SK-N-SH (cell line): ENCODE data around the gene ABAT. TPM values are rescaled to one million over a fixed set of nuclear protein-coding genes. Genes with fewer than 3 reads are reported as not detected.
A peak's percentile ranks its signal among the peaks of the same experiment; 100 is the strongest.

Experiments used
- CTCF ChIA-PET: fragments of 300-600, 350-600 bp; formaldehyde crosslinking; extraction: SDS; loops from one replicate; lab custom pipeline; 2021; lab: Yijun Ruan, JAX
- POLR2A ChIA-PET: fragments of 350-600 bp; sonication (Branson Sonifier 250); formaldehyde crosslinking; extraction: SDS; loops from one replicate; lab custom pipeline; 2020; ENCODE audit warnings: antibody characterized with exemption, inconsistent platforms; lab: Yijun Ruan, JAX
- DNase-seq: peaks from one replicate; pipeline ENCODE4 v3.0.0; 2012
- H2AFZ ChIP-seq: fragments of 200-600 bp; sonication (generic); 2 replicates; pipeline ENCODE4 v1.8.1; 2016; ENCODE audit warnings: antibody characterized with exemption, mild to moderate bottlenecking, low read depth
- H3F3A ChIP-seq: fragments of 200-600 bp; sonication (generic); replicated peaks from 2 replicates; pipeline ENCODE3; 2016; ENCODE audit warnings: antibody characterized with exemption, mild to moderate bottlenecking; ENCODE audit not compliant: insufficient read depth
- H3K27ac ChIP-seq, 2 experiments: fragments of 200-500 bp in 1 of 2; fragments of 200-600 bp in 1 of 2; sonication (Bioruptor generic) in 1 of 2; sonication (generic), shearing (Covaris generic) in 1 of 2; 2 replicates each; pipeline versions ENCODE4 v1.5.1 to v1.6.1; 2014 to 2016; ENCODE audit warnings: low read depth in 2 of 2, inconsistent platforms in 1 of 2, low read length in 1 of 2, mild to moderate bottlenecking in 1 of 2, mixed read lengths in 1 of 2
- H3K27me3 ChIP-seq: fragments of 200-600 bp; sonication (generic), shearing (Covaris generic); 2 replicates; pipeline ENCODE4 v1.6.1; 2016; ENCODE audit warnings: mixed run types; ENCODE audit not compliant: insufficient read depth
- H3K36me3 ChIP-seq, 2 experiments: fragments of 200-500 bp in 1 of 2; fragments of 200-600 bp in 1 of 2; sonication (Bioruptor generic) in 1 of 2; sonication (generic) in 1 of 2; replicated peaks in 1 of 2; 2 replicates each; pipeline versions ENCODE3 to v1.5.1; 2014 to 2016; ENCODE audit warnings: low read length in 1 of 2, mild to moderate bottlenecking in 1 of 2; ENCODE audit not compliant: insufficient read depth in 2 of 2, control insufficient read depth in 1 of 2
- H3K4me1 ChIP-seq, 2 experiments: fragments of 200-500 bp in 1 of 2; fragments of 200-600 bp in 1 of 2; sonication (Bioruptor generic) in 1 of 2; sonication (generic), shearing (Covaris generic) in 1 of 2; 2 replicates each; pipeline versions ENCODE4 v1.5.1 to v1.6.1; 2014 to 2016; ENCODE audit warnings: low read depth in 1 of 2, low read length in 1 of 2, mixed run types in 1 of 2; ENCODE audit not compliant: insufficient read depth in 2 of 2, control insufficient read depth in 1 of 2
- H3K4me2 ChIP-seq: fragments of 200-600 bp; sonication (generic), shearing (Covaris generic); 2 replicates; pipeline ENCODE4 v1.6.1; 2017; ENCODE audit warnings: mixed run types
- H3K4me3 ChIP-seq, 2 experiments: fragments of 200-500 bp in 1 of 2; fragments of 200-600 bp in 1 of 2; sonication (Bioruptor generic) in 1 of 2; sonication (generic), shearing (Covaris generic) in 1 of 2; 2 replicates each; pipeline versions ENCODE4 v1.5.1 to v1.8.1; 2014 to 2016; ENCODE audit warnings: low read depth in 2 of 2, inconsistent platforms in 1 of 2, low read length in 1 of 2, mild to moderate bottlenecking in 1 of 2, mixed read lengths in 1 of 2, moderate library complexity in 1 of 2
- H3K79me2 ChIP-seq: fragments of 200-600 bp; sonication (generic); 2 replicates; pipeline ENCODE4 v1.8.1; 2017; ENCODE audit warnings: mild to moderate bottlenecking; ENCODE audit not compliant: insufficient read depth
- H3K9ac ChIP-seq: fragments of 200-600 bp; sonication (generic); 2 replicates; pipeline ENCODE4 v1.6.1; 2017; ENCODE audit warnings: mixed run types
- H3K9me2 ChIP-seq: fragments of 200-600 bp; sonication (generic); 2 replicates; pipeline ENCODE4 v1.6.1; 2017; ENCODE audit warnings: mixed run types
- H3K9me3 ChIP-seq: fragments of 200-600 bp; sonication (generic); 2 replicates; pipeline ENCODE4 v1.6.1; 2017; ENCODE audit warnings: mixed run types, mild to moderate bottlenecking, moderate library complexity
- H4K20me1 ChIP-seq: fragments of 200-600 bp; sonication (generic); 2 replicates; pipeline ENCODE4 v1.6.1; 2017; ENCODE audit warnings: mild to moderate bottlenecking, mixed run types; ENCODE audit not compliant: insufficient read depth
- CHD2 ChIP-seq: fragments of 150-350 bp; IDR thresholded peaks from 2 replicates; pipeline ENCODE4 v1.6.1; 2018; ENCODE audit warnings: low read length; ENCODE audit not compliant: partially characterized antibody
- EP300 ChIP-seq, 2 experiments: IDR thresholded peaks; 2 replicates each; pipeline versions ENCODE4 v1.4.0 to v1.6.1; 2012; ENCODE audit warnings: borderline replicate concordance in 1 of 2, low read depth in 1 of 2, low read length in 1 of 2
- EZH2phosphoT487 ChIP-seq: fragments of 200-600 bp; sonication (generic); IDR thresholded peaks from 2 replicates; pipeline ENCODE4 v1.6.1; 2017; ENCODE audit warnings: low read depth, mixed run types, mild to moderate bottlenecking, antibody characterized with exemption, moderate library complexity, borderline replicate concordance
- FOSL2 ChIP-seq: IDR thresholded peaks from 2 replicates; pipeline ENCODE4 v1.4.0; 2012; ENCODE audit warnings: low read depth, mild to moderate bottlenecking, moderate library complexity, borderline replicate concordance
- GABPA ChIP-seq: IDR thresholded peaks from 2 replicates; pipeline ENCODE4 v1.4.0; 2012; ENCODE audit warnings: low read depth, mild to moderate bottlenecking
- IRF3 ChIP-seq: fragments of 150-350 bp; IDR thresholded peaks from 2 replicates; pipeline ENCODE4 v1.6.1; 2016; ENCODE audit warnings: mild to moderate bottlenecking, low read depth, low read length
- MXI1 ChIP-seq: IDR thresholded peaks from 2 replicates; pipeline ENCODE4 v1.6.1; 2012; ENCODE audit warnings: mild to moderate bottlenecking, low read depth, low read length, improper control_type of control experiment
- NFIC ChIP-seq: IDR thresholded peaks from 2 replicates; pipeline ENCODE4 v1.4.0; 2012; ENCODE audit warnings: borderline replicate concordance
- RAD21 ChIP-seq: IDR thresholded peaks from 2 replicates; pipeline ENCODE4 v1.6.1; 2012; ENCODE audit warnings: mild to moderate bottlenecking, low read length
- RCOR1 ChIP-seq: fragments of 150-350 bp; IDR thresholded peaks from 2 replicates; pipeline ENCODE4 v1.6.1; 2017; ENCODE audit warnings: antibody characterized with exemption, low read length
- TAF1 ChIP-seq: IDR thresholded peaks from 2 replicates; pipeline ENCODE4 v1.6.1; 2012; ENCODE audit warnings: low read depth, mild to moderate bottlenecking, low read length, moderate library complexity, borderline replicate concordance
- TEAD4 ChIP-seq: IDR thresholded peaks from 2 replicates; pipeline ENCODE4 v1.4.0; 2012; ENCODE audit warnings: mild to moderate bottlenecking, borderline replicate concordance; ENCODE audit not compliant: insufficient read depth
- WGBS: methylation state at CpG from one replicate; pipeline ENCODE4 v1.1.6; 2017; ENCODE audit warnings: low lambda C conversion rate; 5-methylcytosine and 5-hydroxymethylcytosine counted together
- polyA plus RNA-seq, 3 experiments: library from polyadenylated mRNA; depleted of rRNA; stranded (reverse); fragments of >200 nt; gene quantifications; 2 replicates each; pipeline ENCODE4 v1.2.3, GENCODE V29; 2012

The ABAT gene
- polyA plus RNA-seq, 1 of the 3 experiments (the other 2 are of a cell fraction): 4.7 TPM

GRCh38 chr16:8670014-8670560 lies 4.3 kb upstream of the ABAT start (continued):
- no peak for TF ChIP-seq RAD21

GRCh38 chr16:8673611-8674412 lies 605 bp upstream of the ABAT start:
- H3K4me2 ChIP-seq: peak overlapping the region; percentile 95
- H3K9ac ChIP-seq: peak overlapping the region; percentile 30; the same call in 1 of the 2 replicates
- peak overlapping the region in 1 of 2 experiments; percentile 72; a peak in 1 of 4 replicates for H3K27ac ChIP-seq
- no peaks in the 10 kb centered on the region for H3K27me3 ChIP-seq
- H3K79me2 ChIP-seq: no peaks in the 10 kb centered on the region
- 20% methylated on average over 22 of the region's 24 CpGs for WGBS
- peak; percentile 5; the same call in 1 of the 2 replicates for TF ChIP-seq GABPA
- TF ChIP-seq MXI1: no peak; the same call in 1 of the 2 replicates
- POLR2A ChIA-PET: interaction anchor here (0.7 kb wide), 1 partner anchor 195 kb away, joined by 3 read pairs; the partner anchor contains the start of gene CARHSP1
- CTCF ChIA-PET: interaction anchor here (0.7 to 4.8 kb wide), 6 partner anchors 12 to 211 kb away, joined by 3 to 28 read pairs (median 4); no protein-coding TSS in a partner anchor
- H3K4me3 ChIP-seq: peak overlapping the region; percentile 55 to 77
- peaks cover 1% of the 10 kb centered on the region for H3F3A ChIP-seq
- no peaks in the 10 kb centered on the region for H4K20me1 ChIP-seq
- no peak for DNase-seq
- no peaks in the 10 kb centered on the region for H3K9me2 ChIP-seq
- no peaks in the 10 kb centered on the region for H3K36me3 ChIP-seq
- peaks cover 20 to 32% of the 10 kb centered on the region in 2 experiments; a peak in 2 of 4 replicates for H3K4me1 ChIP-seq
- H2AFZ ChIP-seq: peak overlapping the region; percentile 83
- no peaks in the 10 kb centered on the region for H3K9me3 ChIP-seq

GRCh38 chr16:8675183-8676159 lies 1.1 kb downstream of the ABAT start:
- H3K27ac ChIP-seq: no peak overlapping the region
- H3K79me2 ChIP-seq: no peaks in the 10 kb centered on the region
- H4K20me1 ChIP-seq: no peaks in the 10 kb centered on the region
- H2AFZ ChIP-seq: no peak overlapping the region; the same call in 1 of the 2 replicates
- H3K4me2 ChIP-seq: peak overlapping the region; percentile 95
- H3F3A ChIP-seq: peaks cover 5% of the 10 kb centered on the region
- CTCF ChIA-PET: interaction anchor here (0.6 to 4.8 kb wide), 10 partner anchors 14 to 210 kb away, joined by 3 to 28 read pairs (median 4); no protein-coding TSS in a partner anchor
- 59% methylated on average over 13 of the region's 13 CpGs for WGBS
- TF ChIP-seq EP300 (IDR thresholded peaks at IDR 0.05; ENCODE audit: borderline replicate concordance in 1 of 2, low read depth in 1 of 2, low read length in 1 of 2) (peak in 1 of 2 experiments; percentile 20; a peak in 1 of 4 replicates), IRF3 (no peak), CHD2 (peak; percentile 47), NFIC (peak; percentile 34; the same call in 1 of the 2 replicates), FOSL2 (no peak), RCOR1 (peak; percentile 57; the same call in 1 of the 2 replicates), TEAD4 (no peak), TAF1 (no peak), EZH2phosphoT487 (no peak)
- TF ChIP-seq, all 33 proteins: peak for 4
- Histone ChIP-seq H3K9me3 (no peaks in the 10 kb centered on the region), H3K27me3 (no peaks in the 10 kb centered on the region), H3K4me1 (peaks cover 20 to 32% of the 10 kb centered on the region in 2 experiments; a peak in 2 of 4 replicates), H3K4me3 (peak overlapping the region; percentile 77 to 83), H3K36me3 (no peaks in the 10 kb centered on the region), H3K9ac (peak overlapping the region; percentile 65; the same call in 1 of the 2 replicates), H3K9me2 (no peaks in the 10 kb centered on the region)
- POLR2A ChIA-PET: interaction anchor here (1.5 kb wide), 1 partner anchor 38 kb away, joined by 3 read pairs; no protein-coding TSS in a partner anchor
- DNase-seq: peak; percentile 77
